ENCODE data around the gene NFKBIB. TPM values are rescaled to one million over a fixed set of nuclear protein-coding genes. Genes with fewer than 3 reads are reported as not detected.

Gene NFKBIB
- total RNA-seq, 1 donor from 2014 or later = 42.2 TPM

DNA sequence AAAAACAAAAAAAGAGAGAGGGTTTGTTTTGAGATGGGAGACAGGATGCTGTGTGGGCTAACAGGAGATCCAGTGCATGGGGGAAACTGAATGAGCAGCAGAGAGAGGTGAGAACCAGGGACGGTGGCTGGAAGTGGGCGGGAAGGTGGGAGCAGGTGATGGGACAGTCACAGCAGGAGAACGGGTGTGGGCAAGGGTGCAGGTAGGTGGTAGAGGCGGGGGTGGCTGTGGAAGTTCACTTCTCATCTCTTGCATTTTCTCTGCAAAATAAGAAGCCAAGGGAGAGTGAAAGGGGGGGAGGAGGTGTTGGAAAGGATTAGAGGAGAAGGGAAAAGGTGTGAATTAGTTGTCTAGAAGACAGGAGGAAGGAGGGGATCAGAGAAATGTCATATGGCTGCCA is 53.9 kb downstream of the NFKBIB start:
- intact Hi-C loops (cut with micrococcal nuclease) = loop anchor here (2.0 kb wide), 1 partner anchor 551 kb away; the partner anchor contains the start of gene FAM98C

DNA sequence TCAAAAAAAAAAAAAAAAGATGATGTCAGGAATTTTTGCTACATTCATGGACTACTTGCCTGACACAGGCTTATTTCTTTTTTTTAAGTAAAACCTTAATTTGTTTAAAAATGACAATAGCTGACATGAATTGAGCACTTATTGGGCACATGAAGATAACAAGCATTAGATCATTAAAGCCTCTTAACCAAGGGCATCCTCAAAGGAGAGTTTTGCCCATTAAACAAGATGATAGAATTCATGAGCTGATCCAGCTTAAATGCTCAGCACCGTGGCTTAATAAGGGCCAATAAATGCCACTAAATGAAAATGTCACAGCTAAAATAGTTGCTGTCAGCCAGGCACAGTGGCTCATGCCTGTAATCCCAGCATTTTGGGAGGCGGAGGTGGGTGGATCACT is 56.5 kb downstream of the NFKBIB start:
- intact Hi-C loops (cut with micrococcal nuclease) = no loop called here

DNA sequence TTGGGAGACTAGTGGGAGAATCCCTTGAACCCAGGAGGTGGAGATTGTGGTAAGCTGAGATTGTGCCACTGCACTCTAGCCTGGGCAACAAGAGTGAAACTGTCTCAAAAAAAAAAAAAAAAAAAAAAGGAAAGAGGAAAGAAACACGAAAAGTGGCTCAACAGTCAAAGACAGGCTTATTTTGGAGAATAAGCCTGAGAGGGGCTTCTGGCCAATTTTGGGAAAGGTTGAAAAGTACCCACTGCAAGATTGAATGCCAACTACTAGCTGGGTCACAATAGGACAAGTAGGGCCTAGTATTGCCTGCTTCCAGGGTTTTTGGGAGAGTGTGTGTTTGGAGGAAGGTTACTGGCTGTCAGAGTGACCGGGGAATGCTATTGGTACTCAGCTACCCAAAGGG is 58.5 kb downstream of the NFKBIB start:
- intact Hi-C loops (cut with micrococcal nuclease) = no loop called here

Other genes with a start within 250 kb of the NFKBIB start
- 4.4 and 5.3 TPM in 2 replicates for gene CAPN12, start 155.5 kb upstream of the NFKBIB start, total RNA-seq
- not detected in 2 replicates for gene LGALS7, start 126.5 kb upstream of the NFKBIB start, total RNA-seq
- not detected in 2 replicates for gene LGALS7B, start 110.8 kb upstream of the NFKBIB start, total RNA-seq
- 1.7 and 2.0 TPM in 2 replicates for gene LGALS4, start 87.0 kb upstream of the NFKBIB start, total RNA-seq
- gene ECH1, start 68.2 kb upstream of the NFKBIB start, total RNA-seq = 146 and 160 TPM in 2 replicates
- 572 and 574 TPM in 2 replicates for gene HNRNPL, start 50.0 kb upstream of the NFKBIB start, total RNA-seq
- gene RINL, start 21.7 kb upstream of the NFKBIB start, total RNA-seq = 59.5 and 65.6 TPM in 2 replicates
- gene SIRT2, start 351 bp upstream of the NFKBIB start, total RNA-seq = 42.2 and 42.5 TPM in 2 replicates
- 1.6 TPM in 2 replicates for gene CCER2, start 12.2 kb downstream of the NFKBIB start, total RNA-seq
- gene SARS2, start 30.8 kb downstream of the NFKBIB start, total RNA-seq = 43.2 and 55.3 TPM in 2 replicates
- 68.3 and 69.9 TPM in 2 replicates for gene MRPS12, start 31.0 kb downstream of the NFKBIB start, total RNA-seq
- not detected in 2 replicates for gene FBXO17, start 75.8 kb downstream of the NFKBIB start, total RNA-seq
- gene FBXO27, start 132.6 kb downstream of the NFKBIB start, total RNA-seq = 0.27 and 0.61 TPM in 2 replicates
- not detected in 2 replicates for gene ACP7, start 184.4 kb downstream of the NFKBIB start, total RNA-seq
- gene PAK4, start 225.8 kb downstream of the NFKBIB start, total RNA-seq = 15.5 and 16.3 TPM in 2 replicates